HG02588 (cell line): Measurements from ENCODE around the gene ZNF521.
"Not testable (repeated sequence)": the region's sequence is repeated elsewhere in the genome, so short reads cannot be mapped to it uniquely, and the experiment has no call there.

Source experiments
- ATAC-seq: cut with Tn5 transposase; IDR thresholded peaks from one replicate; pipeline ENCODE4 v1.9.1; 2021; ENCODE audit warnings: mild to moderate bottlenecking, moderate library complexity; ENCODE audit not compliant: unreplicated experiment

Gene ZNF521

DNA sequence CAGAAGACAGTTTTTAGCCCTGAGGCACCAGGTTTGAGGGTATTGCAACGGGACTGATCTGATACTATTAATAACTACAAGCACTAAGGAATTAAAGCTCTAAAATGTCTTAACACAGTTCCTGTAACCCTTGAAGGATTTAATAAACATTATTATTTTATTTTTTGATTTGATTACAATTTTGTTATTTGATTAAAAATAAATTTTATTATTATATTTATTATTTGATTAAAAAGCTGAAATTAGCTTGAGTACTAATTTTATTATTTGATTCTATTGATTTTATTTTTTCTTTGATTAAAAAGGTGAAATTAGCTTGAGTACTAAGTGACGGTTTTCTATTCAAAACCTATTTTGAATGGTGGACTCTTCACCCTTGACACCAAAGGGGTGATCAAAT lies 307.3 kb downstream of the ZNF521 start:
- ATAC-seq: no peak

DNA sequence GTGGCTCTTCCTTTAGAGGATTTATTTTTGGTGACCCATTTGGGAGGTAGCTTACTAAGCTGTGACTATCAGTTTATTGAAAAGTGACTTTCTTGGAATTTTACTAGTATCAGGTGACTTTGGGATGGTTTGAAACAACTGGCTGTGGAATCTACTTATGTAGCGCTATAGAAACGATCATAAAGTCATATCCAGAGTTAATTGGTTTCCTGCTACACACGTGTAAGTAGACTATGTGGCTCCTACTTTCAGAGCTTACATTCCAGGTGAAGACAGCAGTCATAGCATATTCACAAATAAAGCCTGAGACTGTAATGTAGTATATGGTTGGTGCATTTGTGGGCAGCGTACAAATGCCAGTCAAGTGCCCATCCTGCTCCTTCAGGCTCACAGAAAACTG lies 308.9 kb downstream of the ZNF521 start:
- ATAC-seq: no peak

DNA sequence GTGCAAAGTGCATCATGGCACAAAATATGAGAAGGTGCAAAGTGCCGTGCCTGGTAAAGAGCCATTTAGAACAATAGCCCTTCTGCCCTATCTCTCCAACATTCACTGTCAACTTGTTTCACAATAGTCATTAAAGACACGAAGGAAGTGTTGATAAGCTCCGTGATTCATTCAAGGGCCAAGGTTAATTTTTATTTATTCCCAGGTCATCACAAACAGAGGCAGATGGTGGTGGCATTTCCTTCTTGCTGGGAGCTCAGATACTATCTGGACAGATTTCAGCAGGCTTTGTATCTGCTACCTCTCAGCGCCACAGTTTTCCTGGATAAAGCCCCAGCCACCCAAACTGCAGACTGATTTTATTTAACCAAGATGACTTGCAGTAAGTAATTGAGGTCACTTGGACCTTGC lies 309.3 kb downstream of the ZNF521 start:
- ATAC-seq: no peak

DNA sequence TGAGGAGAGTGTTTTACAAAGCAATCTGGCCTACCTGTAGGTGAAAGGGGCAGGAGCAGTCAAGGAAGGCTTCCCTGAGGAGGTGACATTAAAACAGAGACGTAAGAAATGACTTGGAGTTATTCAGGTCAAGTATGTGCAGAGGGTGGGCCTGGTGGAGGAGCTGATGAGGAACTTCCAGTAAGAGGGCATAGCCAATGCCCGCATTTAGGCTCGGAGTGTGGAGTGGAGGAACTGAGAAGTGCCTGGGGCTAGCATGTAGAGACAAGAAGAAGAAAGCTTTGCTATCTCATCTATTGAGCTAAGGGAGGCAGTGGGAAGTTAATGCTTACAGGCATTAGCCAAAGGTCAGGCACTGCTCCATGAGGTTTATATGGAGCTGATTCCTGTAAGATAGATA lies 312.2 kb downstream of the ZNF521 start:
- no peak for ATAC-seq

DNA sequence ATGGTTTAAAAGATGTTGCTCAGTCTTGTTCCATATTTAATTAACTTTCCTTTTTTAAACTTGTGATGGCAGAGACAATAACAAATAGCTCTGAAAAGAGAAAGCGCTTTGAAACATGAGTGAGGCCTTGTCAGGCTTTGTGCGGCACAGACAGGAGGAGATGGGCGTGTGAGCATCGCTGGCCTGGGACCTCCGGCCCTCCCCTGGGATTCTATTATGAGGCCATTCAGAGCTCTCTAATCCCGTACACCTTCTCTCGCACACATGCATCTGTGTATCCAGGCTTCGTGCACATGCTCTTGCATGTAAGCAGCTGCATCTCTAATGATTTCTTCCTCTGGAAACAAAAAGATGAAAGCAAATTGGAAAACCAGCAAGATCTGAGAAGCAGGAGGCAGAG lies 313.7 kb downstream of the ZNF521 start:
- no peak for ATAC-seq

DNA sequence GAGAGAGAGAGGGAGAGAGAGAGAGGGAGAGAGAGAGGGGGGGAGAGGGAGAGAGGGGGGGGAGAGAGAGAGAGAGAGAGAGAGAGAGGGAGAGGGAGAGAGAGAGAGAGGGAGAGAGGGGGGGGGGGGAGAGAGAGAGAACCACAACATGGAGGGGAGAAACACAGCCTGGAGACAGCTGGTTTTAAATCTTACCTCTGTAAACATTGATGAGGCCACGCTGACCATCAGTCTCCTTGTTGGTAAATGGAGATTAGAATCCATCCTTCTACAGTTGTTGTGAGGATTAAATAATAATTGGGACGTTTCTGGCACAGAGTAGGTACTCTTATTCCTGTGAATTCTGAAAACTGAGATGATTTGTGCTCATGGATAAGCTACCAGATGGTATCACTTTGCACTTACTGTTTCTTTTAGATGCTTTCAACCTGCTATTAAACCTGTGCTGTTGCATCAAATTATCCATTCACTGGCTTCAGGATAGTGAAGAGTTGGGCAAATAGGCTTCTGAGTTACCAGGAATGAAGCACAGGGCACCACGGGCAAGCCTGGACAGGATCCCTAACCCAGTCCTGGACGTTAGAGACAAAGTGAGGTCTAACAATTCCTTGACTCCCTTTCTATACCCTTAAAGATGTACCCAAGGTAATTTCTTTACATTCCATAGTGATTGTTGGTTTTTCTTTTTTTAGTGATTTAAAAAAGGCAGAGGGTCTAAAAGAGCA lies 318.1 kb downstream of the ZNF521 start:
- ATAC-seq: no peak

DNA sequence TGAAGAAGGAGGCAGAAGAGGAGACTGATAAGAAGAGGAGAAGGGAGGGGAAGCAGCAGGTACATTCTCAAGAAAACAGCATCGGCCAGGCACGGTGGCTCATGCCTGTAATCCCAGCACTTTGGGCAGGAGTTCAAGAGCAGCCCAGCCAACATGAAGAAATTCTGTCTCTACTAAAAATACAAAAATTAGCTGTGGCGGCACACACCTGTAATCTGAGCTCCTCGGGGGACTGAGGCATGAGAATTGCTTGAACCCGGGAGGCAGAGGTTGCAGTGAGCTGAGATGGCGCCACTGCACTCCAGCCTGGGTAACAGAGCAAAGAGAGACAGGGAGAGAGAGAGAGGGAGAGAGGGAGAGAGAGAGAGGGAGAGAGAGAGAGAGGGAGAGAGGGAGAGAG lies 318.8 kb downstream of the ZNF521 start:
- ATAC-seq: not testable (repeated sequence)

DNA sequence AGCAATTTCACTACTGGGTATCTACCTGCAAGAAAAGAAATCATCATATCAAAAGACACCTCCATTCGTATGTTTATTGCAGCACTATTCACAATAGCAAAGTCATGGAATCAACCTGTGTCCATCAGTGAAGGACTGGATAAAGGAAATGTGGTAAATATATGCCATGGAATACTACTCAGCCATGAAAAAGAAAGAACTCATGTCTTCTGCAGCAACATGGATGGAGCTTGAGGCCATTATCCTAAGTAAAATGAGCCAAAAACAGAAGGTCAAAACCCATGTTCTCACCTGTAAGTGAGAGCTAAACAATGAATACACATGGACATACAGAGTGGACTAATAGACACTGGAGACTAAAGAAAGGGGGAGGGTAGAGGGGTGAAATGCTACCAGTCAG lies 322.2 kb downstream of the ZNF521 start:
- no peak for ATAC-seq

DNA sequence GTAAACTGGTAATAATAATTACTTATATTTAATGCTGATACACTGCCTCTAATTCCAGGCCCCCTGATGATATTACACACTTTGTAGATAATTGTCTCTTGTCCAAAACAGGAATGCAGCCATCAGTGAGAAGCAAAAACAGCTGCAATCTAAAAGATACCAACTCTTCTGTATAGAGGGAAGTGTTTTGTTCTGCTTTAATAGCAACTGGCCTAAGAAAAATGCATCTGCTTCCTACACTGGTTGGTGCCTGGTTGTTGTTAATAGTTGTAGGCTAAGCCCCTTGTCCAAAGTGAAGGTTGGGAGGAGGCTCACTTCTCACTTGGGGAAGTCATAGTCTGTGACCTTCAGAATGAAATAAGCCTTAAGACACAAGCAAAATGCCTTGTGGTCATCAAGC lies 332.0 kb downstream of the ZNF521 start:
- no peak for ATAC-seq

DNA sequence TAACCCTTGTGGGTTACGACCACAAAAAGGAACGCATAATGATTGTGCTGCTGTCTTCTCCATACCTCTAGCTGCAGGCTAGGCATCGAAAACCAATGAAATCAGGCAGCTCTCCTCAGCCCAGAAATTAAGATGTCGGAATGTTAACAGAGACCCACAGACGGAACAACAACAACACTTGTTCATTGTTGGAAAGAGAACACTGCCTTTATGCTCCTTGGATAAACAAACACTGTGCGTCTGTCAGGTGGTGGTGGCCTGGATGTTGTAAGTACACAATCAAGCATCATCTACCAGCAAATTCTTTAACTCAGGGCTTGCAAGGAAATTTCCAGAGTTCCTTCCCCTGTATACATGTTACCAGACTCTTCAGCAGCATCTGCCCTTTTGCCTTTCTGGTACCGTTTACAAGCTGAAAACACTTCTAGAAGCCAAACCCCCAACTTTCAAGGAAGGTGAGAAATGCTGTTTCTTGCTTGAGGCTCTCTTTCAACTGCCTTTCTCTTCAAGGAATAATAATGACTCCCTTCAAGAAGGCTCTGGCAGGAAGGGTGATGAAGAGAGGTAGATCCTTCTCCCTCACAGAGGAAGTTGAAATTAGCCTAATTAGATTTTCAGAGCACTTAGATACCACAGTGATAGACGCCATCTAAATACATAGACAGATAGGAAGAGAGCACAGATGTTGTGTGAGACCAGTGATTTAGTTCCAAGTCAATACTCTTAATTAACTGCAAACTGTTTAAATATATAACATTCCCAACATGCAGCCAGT lies 332.7 kb downstream of the ZNF521 start:
- ATAC-seq: no peak

DNA sequence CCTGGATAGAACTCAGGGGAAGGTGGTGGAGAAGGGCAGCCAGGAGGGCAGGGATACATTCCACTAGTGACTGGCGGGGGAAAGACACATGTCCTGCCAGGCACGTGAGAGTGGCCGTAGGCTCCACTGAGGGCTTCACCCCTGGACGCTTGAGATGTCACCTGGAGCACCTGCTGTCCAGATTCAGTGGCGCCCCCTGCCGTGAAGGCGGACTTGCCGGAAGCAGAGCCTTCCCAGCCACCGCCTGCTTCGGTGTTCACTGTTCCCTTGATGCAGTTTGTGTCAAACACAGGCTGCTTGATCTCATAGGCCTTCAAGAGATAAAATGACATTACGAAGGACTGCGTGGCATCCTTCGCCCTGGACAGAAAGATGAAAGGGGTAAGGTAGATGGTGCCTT lies 335.3 kb downstream of the ZNF521 start:
- ATAC-seq: no peak

DNA sequence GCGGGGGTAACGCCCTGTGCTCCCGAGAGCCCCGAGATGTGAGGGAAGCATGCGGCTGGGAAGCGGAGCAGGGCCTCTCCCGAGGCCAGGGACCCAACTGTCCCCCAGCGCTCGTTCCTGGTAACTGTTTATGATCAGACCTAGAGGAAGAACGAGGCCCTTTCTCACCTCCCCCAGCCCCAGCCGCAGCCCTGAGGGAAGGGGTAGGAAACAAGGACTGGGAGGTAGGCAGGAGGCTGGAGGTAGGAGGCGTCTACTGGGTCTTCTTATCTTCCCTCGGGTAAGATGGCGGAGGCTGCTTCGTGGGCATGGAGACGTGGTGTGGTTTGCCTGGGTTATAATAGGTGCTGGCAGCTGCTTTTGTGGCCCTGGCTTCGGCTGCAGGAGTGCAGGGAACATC lies 335.8 kb downstream of the ZNF521 start:
- no peak for ATAC-seq
